ENCODE data around the gene HBP1. TPM values are rescaled to one million over a fixed set of nuclear protein-coding genes. Genes with fewer than 3 reads are reported as not detected.
"Not testable (repeated sequence)": the region's sequence is repeated elsewhere in the genome, so short reads cannot be mapped to it uniquely, and the experiment has no call there.

The HBP1 gene
- polyA plus RNA-seq, 4 donors = 25.1 to 82.6 (median 36.7) TPM

DNA sequence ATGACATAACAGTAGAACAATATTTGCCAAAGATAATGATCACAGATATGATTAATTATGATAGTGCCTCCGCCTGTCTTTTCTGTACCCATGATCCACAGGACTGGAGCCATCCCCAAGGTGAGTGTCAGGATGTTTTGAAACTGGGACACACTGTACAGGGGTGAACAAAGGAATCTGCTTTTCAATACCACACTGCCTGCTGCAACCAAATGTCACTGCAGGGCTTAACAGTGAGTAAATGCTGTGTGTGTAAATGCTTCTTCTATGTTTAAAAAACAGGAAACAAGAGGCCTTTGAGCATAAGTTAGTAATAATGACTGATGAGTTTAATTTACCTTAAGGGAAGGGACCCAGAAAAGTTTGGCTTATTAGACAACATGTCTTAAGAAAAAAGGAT, 65.2 kb downstream of the HBP1 start:
- FAIRE-seq (no peak), DNase-seq (no peak)
- peaks cover 0 to 12% (median 5%) of the 10 kb centered on the region in 3 donors for H3K36me3 ChIP-seq (ENCODE audit: control insufficient read depth in 3 of 3, insufficient read depth in 2 of 3, low read depth in 1 of 3, low read length in 3 of 3)
- WGBS, 3 donors = 59 to 89% (median 84%) methylated on average over 1 of the region's 1 CpG
- H3K4me1 ChIP-seq (ENCODE audit: control insufficient read depth in 3 of 3, insufficient read depth in 2 of 3, low read depth in 1 of 3, low read length in 2 of 3) = no peaks in the 10 kb centered on the region
- H3K9me3 ChIP-seq (ENCODE audit: control insufficient read depth in 2 of 2, insufficient read depth in 1 of 2, low read depth in 1 of 2, low read length in 1 of 2) = no peaks in the 10 kb centered on the region
- no peaks in the 10 kb centered on the region for H3K27me3 ChIP-seq (ENCODE audit: control insufficient read depth in 3 of 3, insufficient read depth in 3 of 3, low read length in 3 of 3)
- H3K4me3 ChIP-seq (ENCODE audit: low read depth in 1 of 3, low read length in 3 of 3) = no peak overlapping the region
- no peak overlapping the region for H3K27ac ChIP-seq (ENCODE audit: low read depth in 1 of 3, low read length in 2 of 3)

DNA sequence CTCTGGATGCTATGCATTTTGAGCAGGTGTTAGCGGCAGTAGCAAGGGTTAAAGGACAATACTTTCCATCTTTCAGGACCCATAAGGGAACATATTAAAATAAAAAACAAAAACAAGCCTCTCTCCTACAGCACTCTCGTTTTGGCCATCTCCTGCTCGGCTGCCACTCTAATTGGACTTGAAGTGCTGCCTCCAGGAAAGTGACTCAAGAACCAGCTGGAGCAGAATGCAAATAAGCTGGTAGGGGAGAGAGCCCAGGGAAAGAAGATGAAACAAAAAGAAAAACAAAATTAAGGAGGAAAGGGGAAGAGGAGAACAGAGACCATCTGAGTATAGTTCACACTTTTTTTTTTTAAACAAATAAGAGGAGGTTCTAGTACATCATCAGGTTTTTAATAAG, 65.6 kb downstream of the HBP1 start:
- H3K9me3 ChIP-seq (ENCODE audit: control insufficient read depth in 2 of 2, insufficient read depth in 1 of 2, low read depth in 1 of 2, low read length in 1 of 2) = no peaks in the 10 kb centered on the region
- H3K4me3 ChIP-seq (ENCODE audit: low read depth in 1 of 3, low read length in 3 of 3) = no peak overlapping the region
- H3K36me3 ChIP-seq (ENCODE audit: control insufficient read depth in 3 of 3, insufficient read depth in 2 of 3, low read depth in 1 of 3, low read length in 3 of 3) = peaks cover 0 to 12% (median 5%) of the 10 kb centered on the region in 3 donors
- 79 to 88% (median 83%) methylated on average over 3 of the region's 3 CpGs for WGBS, 3 donors
- no peak overlapping the region for H3K27ac ChIP-seq (ENCODE audit: low read depth in 1 of 3, low read length in 2 of 3)
- no peaks in the 10 kb centered on the region for H3K27me3 ChIP-seq (ENCODE audit: control insufficient read depth in 3 of 3, insufficient read depth in 3 of 3, low read length in 3 of 3)
- H3K4me1 ChIP-seq (ENCODE audit: control insufficient read depth in 3 of 3, insufficient read depth in 2 of 3, low read depth in 1 of 3, low read length in 2 of 3) = no peaks in the 10 kb centered on the region
- no peak for DNase-seq
- no peak for FAIRE-seq

DNA sequence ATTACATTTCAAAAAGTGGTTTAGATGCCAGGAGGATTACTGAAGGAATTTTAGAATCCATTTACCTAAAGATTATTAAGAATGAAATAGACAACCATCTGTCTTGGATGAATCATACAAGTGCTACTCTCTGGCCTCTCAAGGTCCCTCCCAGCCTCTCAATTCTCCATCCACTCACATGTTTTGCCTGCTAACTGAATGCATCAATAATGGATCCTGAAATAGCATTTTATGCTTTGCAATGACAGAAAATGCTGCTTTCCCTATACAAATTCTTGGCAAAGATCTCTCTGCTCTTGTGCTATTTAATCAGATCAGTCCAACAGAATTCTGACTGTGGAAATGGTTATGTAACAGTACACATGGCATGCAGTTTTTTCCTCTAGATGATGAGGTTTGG, 68.1 kb downstream of the HBP1 start:
- FAIRE-seq (no peak), DNase-seq (no peak)
- Histone ChIP-seq H3K36me3 (ENCODE audit: control insufficient read depth in 3 of 3, insufficient read depth in 2 of 3, low read depth in 1 of 3, low read length in 3 of 3) (peaks cover 0 to 16% (median 5%) of the 10 kb centered on the region in 3 donors), H3K27ac (ENCODE audit: low read depth in 1 of 3, low read length in 2 of 3) (no peak overlapping the region), H3K9me3 (ENCODE audit: control insufficient read depth in 2 of 2, insufficient read depth in 1 of 2, low read depth in 1 of 2, low read length in 1 of 2) (no peaks in the 10 kb centered on the region), H3K27me3 (ENCODE audit: control insufficient read depth in 3 of 3, insufficient read depth in 3 of 3, low read length in 3 of 3) (no peaks in the 10 kb centered on the region), H3K4me3 (ENCODE audit: low read depth in 1 of 3, low read length in 3 of 3) (no peak overlapping the region), H3K4me1 (ENCODE audit: control insufficient read depth in 3 of 3, insufficient read depth in 2 of 3, low read depth in 1 of 3, low read length in 2 of 3) (no peaks in the 10 kb centered on the region)

DNA sequence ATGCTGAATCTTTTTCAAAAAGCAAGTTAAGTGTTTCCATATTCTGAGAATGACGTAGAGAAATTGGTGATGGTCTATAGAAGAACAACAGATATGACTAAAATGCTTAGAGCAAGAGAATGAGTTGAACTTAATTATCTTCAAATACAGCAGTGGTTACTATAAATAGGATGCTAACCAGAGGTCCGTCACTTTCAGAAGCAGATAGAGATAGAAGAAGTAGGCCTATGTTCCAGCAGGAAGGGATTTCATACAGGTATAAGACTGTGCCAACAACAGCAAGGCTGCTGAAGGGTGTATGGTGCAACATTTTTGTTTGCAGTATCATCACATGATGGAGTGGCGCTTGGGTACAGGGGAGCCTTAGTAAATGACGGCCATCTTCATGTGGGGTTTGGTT, 68.6 kb downstream of the HBP1 start:
- Histone ChIP-seq H3K27me3 (ENCODE audit: control insufficient read depth in 3 of 3, insufficient read depth in 3 of 3, low read length in 3 of 3) (no peaks in the 10 kb centered on the region), H3K9me3 (ENCODE audit: control insufficient read depth in 2 of 2, insufficient read depth in 1 of 2, low read depth in 1 of 2, low read length in 1 of 2) (no peaks in the 10 kb centered on the region), H3K4me3 (ENCODE audit: low read depth in 1 of 3, low read length in 3 of 3) (no peak overlapping the region), H3K36me3 (ENCODE audit: control insufficient read depth in 3 of 3, insufficient read depth in 2 of 3, low read depth in 1 of 3, low read length in 3 of 3) (peaks cover 0 to 22% (median 5%) of the 10 kb centered on the region in 3 donors), H3K27ac (ENCODE audit: low read depth in 1 of 3, low read length in 2 of 3) (no peak overlapping the region), H3K4me1 (ENCODE audit: control insufficient read depth in 3 of 3, insufficient read depth in 2 of 3, low read depth in 1 of 3, low read length in 2 of 3) (no peaks in the 10 kb centered on the region)
- 96 to 97% (median 97%) methylated on average over 4 of the region's 4 CpGs for WGBS, 3 donors
- no peak for FAIRE-seq
- no peak for DNase-seq

DNA sequence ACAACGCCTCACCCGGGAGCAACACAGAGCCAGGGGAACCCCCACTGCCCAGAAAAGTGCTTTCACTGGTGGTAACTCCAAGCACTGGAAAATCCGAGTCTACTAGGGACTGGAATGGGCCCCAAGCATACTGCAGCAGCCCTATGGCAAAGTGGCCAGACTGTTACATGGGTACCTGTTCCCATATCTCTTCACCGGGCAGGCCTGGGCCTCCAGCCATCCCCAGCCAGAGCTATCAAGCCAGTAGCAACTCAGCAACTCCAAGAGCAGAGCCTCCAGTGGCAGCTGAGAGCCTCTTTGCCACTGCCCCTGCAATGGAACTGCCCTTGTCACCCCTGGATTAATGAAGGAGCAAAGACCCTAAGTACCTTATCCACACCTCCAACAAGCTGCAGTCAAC, 73.5 kb downstream of the HBP1 start:
- no peak for FAIRE-seq
- Histone ChIP-seq H3K27ac (ENCODE audit: low read depth in 1 of 3, low read length in 2 of 3) (no peak overlapping the region), H3K9me3 (ENCODE audit: control insufficient read depth in 2 of 2, insufficient read depth in 1 of 2, low read depth in 1 of 2, low read length in 1 of 2) (peaks cover 0 to 14% of the 10 kb centered on the region in 2 donors), H3K36me3 (ENCODE audit: control insufficient read depth in 3 of 3, insufficient read depth in 2 of 3, low read depth in 1 of 3, low read length in 3 of 3) (peaks cover 0 to 18% (median 3%) of the 10 kb centered on the region in 3 donors), H3K27me3 (ENCODE audit: control insufficient read depth in 3 of 3, insufficient read depth in 3 of 3, low read length in 3 of 3) (no peaks in the 10 kb centered on the region), H3K4me1 (ENCODE audit: control insufficient read depth in 3 of 3, insufficient read depth in 2 of 3, low read depth in 1 of 3, low read length in 2 of 3) (no peaks in the 10 kb centered on the region), H3K4me3 (ENCODE audit: low read depth in 1 of 3, low read length in 3 of 3) (no peak overlapping the region)
- DNase-seq = no peak
- 95 to 100% (median 98%) methylated on average over 4 of the region's 4 CpGs for whole genome bisulfite sequencing, 3 donors

DNA sequence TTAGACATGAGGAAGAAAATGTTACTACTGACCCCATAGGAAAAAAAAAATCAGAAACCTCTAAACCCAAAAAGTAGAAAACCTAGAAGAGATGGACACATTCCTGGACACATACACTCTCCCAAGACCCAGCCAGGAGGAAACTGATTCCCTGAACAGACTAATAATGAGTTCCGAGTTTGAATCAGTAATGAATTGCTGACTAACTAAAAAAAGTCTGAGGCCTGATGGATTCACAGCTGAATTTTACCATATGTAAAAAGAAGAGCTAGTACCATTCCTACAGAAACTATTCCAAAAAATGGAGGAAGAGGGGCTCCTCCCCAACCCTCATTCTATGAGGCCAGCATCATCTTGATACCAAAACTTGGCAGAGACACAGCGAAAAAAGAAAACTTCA, 75.8 kb downstream of the HBP1 start:
- Histone ChIP-seq H3K36me3 (ENCODE audit: control insufficient read depth in 3 of 3, insufficient read depth in 2 of 3, low read depth in 1 of 3, low read length in 3 of 3) (peaks cover 0 to 21% (median 4%) of the 10 kb centered on the region in 3 donors), H3K27me3 (ENCODE audit: control insufficient read depth in 3 of 3, insufficient read depth in 3 of 3, low read length in 3 of 3) (no peaks in the 10 kb centered on the region), H3K4me1 (ENCODE audit: control insufficient read depth in 3 of 3, insufficient read depth in 2 of 3, low read depth in 1 of 3, low read length in 2 of 3) (no peaks in the 10 kb centered on the region), H3K4me3 (ENCODE audit: low read depth in 1 of 3, low read length in 3 of 3) (no peak overlapping the region), H3K9me3 (ENCODE audit: control insufficient read depth in 2 of 2, insufficient read depth in 1 of 2, low read depth in 1 of 2, low read length in 1 of 2) (peaks cover 0 to 14% of the 10 kb centered on the region in 2 donors), H3K27ac (ENCODE audit: low read depth in 1 of 3, low read length in 2 of 3) (no peak overlapping the region)
- 95 to 100% (median 97%) methylated on average over 2 of the region's 2 CpGs for WGBS, 3 donors
- DNase-seq (no peak), FAIRE-seq (no peak)

DNA sequence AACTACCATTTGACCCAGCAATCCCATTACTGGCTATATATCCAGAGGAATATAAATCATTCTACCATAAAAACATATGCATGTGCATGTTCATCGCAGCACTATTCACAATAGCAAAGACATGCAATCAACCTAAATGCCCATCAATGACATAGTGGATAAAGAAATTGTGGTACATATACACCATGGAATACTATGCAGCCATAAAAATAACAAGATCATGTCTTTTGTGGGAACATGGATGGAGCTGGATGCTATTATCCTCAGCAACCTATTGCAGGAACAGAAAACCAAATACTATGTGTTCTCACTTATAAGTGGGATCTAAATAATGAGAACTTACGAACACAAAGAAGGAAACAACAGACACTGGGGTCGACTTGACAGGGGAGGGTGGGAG, 78.0 kb downstream of the HBP1 start:
- not testable (repeated sequence) for H3K27me3 ChIP-seq (ENCODE audit: control insufficient read depth in 3 of 3, insufficient read depth in 3 of 3, low read length in 3 of 3); H3K27ac ChIP-seq (ENCODE audit: low read depth in 1 of 3, low read length in 2 of 3); DNase-seq; H3K4me3 ChIP-seq (ENCODE audit: low read depth in 1 of 3, low read length in 3 of 3); H3K4me1 ChIP-seq (ENCODE audit: control insufficient read depth in 3 of 3, insufficient read depth in 2 of 3, low read depth in 1 of 3, low read length in 2 of 3); FAIRE-seq
- Histone ChIP-seq H3K36me3 (ENCODE audit: control insufficient read depth in 3 of 3, insufficient read depth in 2 of 3, low read depth in 1 of 3, low read length in 3 of 3) (peaks cover 0 to 17% (median 4%) of the 10 kb centered on the region in 3 donors), H3K9me3 (ENCODE audit: control insufficient read depth in 2 of 2, insufficient read depth in 1 of 2, low read depth in 1 of 2, low read length in 1 of 2) (peaks cover 0 to 14% of the 10 kb centered on the region in 2 donors)
- WGBS, 3 donors = 95 to 97% (median 97%) methylated on average over 3 of the region's 3 CpGs

DNA sequence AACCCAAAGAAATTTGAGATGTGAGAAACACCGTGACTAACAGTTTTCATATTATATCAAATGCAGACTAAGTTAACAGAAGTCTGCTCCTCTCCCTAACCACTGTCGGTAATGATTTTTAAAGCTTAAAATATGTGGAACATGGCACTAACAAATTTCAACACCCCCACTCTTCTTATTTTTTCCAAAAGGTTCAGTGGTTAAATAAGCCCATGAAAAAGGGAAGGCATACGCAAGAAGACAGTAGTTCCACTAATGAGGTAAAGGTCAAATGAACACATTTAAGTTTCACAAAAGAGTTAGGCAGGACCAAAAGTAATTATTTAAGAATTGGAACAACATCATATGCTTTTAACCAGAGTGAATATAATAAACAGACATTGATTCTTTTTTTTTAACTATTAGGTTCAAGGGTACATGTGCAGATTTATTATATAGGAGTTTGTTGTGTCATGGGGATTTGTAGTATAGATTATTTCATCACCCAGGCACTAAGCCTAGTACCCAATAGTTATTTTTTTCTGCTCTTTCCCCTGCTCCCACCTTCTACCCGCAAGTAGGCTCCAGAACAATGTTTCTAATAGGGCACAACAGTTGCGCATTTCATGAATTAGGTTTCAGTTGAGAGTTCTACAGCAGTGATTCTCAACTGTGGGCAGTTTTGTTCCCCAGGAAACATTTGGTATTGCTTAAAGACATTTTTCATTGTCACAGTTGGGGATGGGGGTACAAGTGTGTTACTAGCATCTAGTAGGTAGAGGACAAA, 79.9 kb downstream of the HBP1 start:
- Histone ChIP-seq H3K4me3 (ENCODE audit: low read depth in 1 of 3, low read length in 3 of 3) (no peak overlapping the region), H3K36me3 (ENCODE audit: control insufficient read depth in 3 of 3, insufficient read depth in 2 of 3, low read depth in 1 of 3, low read length in 3 of 3) (peaks cover 0 to 6% (median 4%) of the 10 kb centered on the region in 3 donors), H3K27ac (ENCODE audit: low read depth in 1 of 3, low read length in 2 of 3) (no peak overlapping the region), H3K27me3 (ENCODE audit: control insufficient read depth in 3 of 3, insufficient read depth in 3 of 3, low read length in 3 of 3) (no peaks in the 10 kb centered on the region), H3K4me1 (ENCODE audit: control insufficient read depth in 3 of 3, insufficient read depth in 2 of 3, low read depth in 1 of 3, low read length in 2 of 3) (no peaks in the 10 kb centered on the region), H3K9me3 (ENCODE audit: control insufficient read depth in 2 of 2, insufficient read depth in 1 of 2, low read depth in 1 of 2, low read length in 1 of 2) (peaks cover 0 to 13% of the 10 kb centered on the region in 2 donors)
- FAIRE-seq (no peak), DNase-seq (no peak)
- 98 to 99% (median 98%) methylated on average over 5 of the region's 5 CpGs for WGBS, 3 donors

DNA sequence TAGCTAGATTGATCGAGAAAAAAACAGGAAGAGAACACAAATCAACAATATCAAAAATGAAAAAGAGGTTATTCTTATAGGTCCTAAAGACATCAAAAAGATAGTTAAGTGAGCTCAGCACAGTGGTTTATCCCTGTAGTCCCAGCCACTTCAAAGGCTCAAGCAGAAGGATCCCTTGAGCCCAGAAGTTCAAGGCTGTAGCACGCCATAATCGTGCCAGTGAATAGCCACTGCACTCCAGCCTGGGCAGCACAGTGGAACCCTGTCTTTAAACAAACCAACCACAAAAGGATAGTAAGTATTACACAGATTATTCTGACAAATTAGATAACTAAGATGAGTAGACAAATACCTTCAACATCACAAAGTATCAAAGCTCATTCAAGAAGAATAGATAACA, 83.2 kb downstream of the HBP1 start:
- WGBS, 3 donors = 86 to 96% (median 88%) methylated on average over 3 of the region's 3 CpGs

More for the DNA sequence above, 83.2 kb downstream of the HBP1 start:
- DNase-seq (no peak), FAIRE-seq (no peak)
- H3K4me1 ChIP-seq (ENCODE audit: control insufficient read depth in 3 of 3, insufficient read depth in 2 of 3, low read depth in 1 of 3, low read length in 2 of 3) = no peaks in the 10 kb centered on the region
- peaks cover 0 to 3% (median 3%) of the 10 kb centered on the region in 3 donors for H3K36me3 ChIP-seq (ENCODE audit: control insufficient read depth in 3 of 3, insufficient read depth in 2 of 3, low read depth in 1 of 3, low read length in 3 of 3)
- H3K9me3 ChIP-seq (ENCODE audit: control insufficient read depth in 2 of 2, insufficient read depth in 1 of 2, low read depth in 1 of 2, low read length in 1 of 2) = no peaks in the 10 kb centered on the region
- H3K27me3 ChIP-seq (ENCODE audit: control insufficient read depth in 3 of 3, insufficient read depth in 3 of 3, low read length in 3 of 3) = no peaks in the 10 kb centered on the region
- no peak overlapping the region for H3K27ac ChIP-seq (ENCODE audit: low read depth in 1 of 3, low read length in 2 of 3)
- no peak overlapping the region for H3K4me3 ChIP-seq (ENCODE audit: low read depth in 1 of 3, low read length in 3 of 3)

Measured in small intestine (tissue), 7 donors.